Retinal pigment epithelial cell (primary cell): ENCODE results near the gene HNRNPUL2.
A peak's percentile ranks its signal among the peaks of the same experiment; 100 is the strongest.

Experiments used
- DNase-seq: peaks from one replicate; pipeline ENCODE4 v3.0.0-alpha.2; 2010; ENCODE audit warnings: low read depth
- H3K4me3 ChIP-seq: 2 replicates; pipeline ENCODE4 v1.5.1; 2011; ENCODE audit warnings: mild to moderate bottlenecking, low read length, control low read depth, moderate library complexity
- CTCF ChIP-seq: conservative IDR thresholded peaks from 2 replicates; pipeline ENCODE4 v1.5.1; 2011; ENCODE audit warnings: low read depth, low read length, control low read depth, inconsistent platforms

The HNRNPUL2 gene

GRCh38 chr11:62725646-62726045 lies 1.6 kb downstream of the HNRNPUL2 start:
- H3K4me3 ChIP-seq, result peak overlapping the region; percentile 84
- DNase-seq, result no peak
- no peak for TF ChIP-seq CTCF

- peak overlapping the region; percentile 84 for H3K4me3 ChIP-seq
- no peak for DNase-seq
- TF ChIP-seq CTCF, result no peak
Observed at GRCh38 chr11:62724171-62724570, 3.1 kb downstream of the HNRNPUL2 start.

- peak; percentile 43 for TF ChIP-seq CTCF
- no peak for DNase-seq
- H3K4me3 ChIP-seq, result no peak overlapping the region
Observed at GRCh38 chr11:62721994-62722393, 5.3 kb downstream of the HNRNPUL2 start.

- no peak overlapping the region for H3K4me3 ChIP-seq
- no peak for DNase-seq
- no peak for TF ChIP-seq CTCF
Observed at GRCh38 chr11:62719302-62719978, 7.8 kb downstream of the HNRNPUL2 start.

GRCh38 chr11:62716816-62717215 lies 10.4 kb downstream of the HNRNPUL2 start:
- no peak overlapping the region for H3K4me3 ChIP-seq
- TF ChIP-seq CTCF, result no peak
- DNase-seq, result no peak

- H3K4me3 ChIP-seq, result no peak overlapping the region
- no peak for TF ChIP-seq CTCF
- no peak for DNase-seq
Observed at GRCh38 chr11:62716206-62716605, 11.1 kb downstream of the HNRNPUL2 start.
